COR-L47 (cell line): ENCODE measurements around the gene PPP1R36.
"Not testable (repeated sequence)": the region's sequence is repeated elsewhere in the genome, so short reads cannot be mapped to it uniquely, and the experiment has no call there.

ENCODE experiments used
- DNase-seq: peaks from one replicate; lab custom pipeline; 2025; lab: John Stamatoyannopoulos, UW

Gene PPP1R36

DNA sequence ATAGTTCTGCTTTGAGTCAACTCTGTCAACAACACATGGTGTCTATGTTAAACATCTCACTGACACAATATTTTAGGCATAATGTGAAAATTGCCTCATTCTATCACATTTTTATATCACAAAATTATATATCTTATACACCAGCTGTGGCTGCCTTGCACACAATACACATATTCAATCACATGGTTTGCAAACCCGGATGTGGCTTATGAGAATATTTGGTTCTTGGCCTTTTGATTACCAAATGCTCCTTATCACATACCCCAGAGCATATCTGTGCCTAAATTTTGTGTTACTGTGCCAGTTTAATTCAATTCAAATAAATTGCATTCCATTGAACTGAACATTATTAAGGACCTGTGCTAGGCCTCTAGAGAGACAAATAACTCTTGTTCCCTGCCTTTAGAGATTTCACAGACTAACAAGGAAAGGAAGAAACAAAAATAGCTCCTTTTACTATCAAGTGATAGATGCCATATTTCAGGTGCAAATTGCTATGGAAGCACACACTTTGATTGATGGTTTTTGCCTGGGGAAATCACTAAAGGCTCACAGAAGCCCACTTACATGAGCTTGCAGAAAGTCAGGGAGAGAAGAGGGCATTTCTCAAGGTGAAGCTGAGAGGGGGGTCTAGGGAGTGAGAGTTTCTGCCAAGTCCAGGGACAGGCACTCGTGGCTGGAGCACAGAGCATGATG, 63.4 kb downstream of the PPP1R36 start:
- DNase-seq: no peak

DNA sequence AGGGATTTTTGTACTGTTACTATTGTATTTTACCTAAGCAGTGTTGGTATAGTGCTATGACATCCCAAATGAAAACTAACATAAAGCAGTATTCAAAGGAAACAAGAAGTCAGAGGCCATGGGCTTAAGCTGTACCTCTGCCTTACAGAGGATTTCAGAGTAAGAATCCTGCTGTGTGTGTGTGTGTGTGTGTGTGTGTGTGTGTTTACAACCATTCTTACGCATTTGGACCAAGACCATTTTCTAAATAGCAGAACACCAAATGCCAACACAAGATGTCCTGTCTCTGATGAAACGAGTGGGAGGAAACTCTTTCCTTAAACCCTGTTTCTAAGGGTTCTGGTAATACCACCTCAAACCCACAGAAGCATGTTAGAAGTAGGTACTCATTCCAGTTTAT, 64.4 kb downstream of the PPP1R36 start:
- no peak for DNase-seq

DNA sequence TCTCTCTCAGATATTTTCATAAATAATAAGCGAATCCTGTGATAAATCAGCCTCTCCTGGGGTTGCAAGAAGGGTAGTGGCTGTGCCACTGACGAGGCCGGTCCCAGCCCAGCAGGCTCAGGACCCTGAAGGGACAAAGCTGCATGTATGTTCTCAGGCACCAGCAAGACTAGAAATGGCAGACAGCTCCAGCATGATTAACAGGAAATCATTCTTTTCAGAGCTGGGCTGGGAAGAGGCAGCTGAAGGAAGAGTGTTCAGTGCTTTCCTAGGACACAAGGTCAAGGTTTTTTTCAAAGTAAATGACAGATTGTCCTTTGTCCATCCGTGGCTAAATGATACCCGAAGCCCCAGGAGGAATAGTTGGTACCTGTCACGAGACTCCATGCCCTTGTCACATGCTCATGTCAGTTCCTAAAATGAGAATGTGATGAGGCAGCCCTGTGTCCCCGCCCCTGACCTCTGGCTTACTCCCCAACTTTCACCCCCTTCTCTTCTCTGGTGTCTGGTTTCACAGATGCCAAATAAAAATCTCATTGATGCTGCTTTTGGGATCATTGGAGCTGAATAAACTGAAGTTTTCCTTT, 65.1 kb downstream of the PPP1R36 start:
- DNase-seq: no peak

DNA sequence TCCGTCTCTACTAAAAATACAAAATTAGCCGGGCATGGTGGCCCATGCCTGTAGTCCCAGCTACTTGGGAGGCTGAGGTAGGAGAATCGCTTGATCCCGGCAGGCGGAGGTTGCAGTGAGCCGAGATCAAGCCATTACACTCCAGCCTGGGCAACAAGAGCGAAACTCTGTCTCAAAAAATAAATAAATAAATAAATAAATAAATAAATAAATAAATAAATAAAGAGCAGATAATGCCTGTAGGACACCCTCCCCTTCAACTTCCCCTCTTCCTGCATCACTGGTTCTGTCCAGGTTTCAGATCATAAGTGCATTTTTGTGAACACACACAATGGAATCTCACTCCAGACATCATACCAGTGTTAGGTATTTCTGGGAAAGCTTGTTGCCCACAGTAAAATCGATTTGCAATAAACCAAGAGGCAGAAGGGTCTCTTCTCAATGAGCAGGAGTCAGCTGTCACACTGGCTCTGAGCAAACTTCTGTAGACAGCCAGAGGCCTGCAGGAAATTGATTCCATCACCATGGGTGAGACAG, 68.2 kb downstream of the PPP1R36 start:
- DNase-seq: not testable (repeated sequence)

DNA sequence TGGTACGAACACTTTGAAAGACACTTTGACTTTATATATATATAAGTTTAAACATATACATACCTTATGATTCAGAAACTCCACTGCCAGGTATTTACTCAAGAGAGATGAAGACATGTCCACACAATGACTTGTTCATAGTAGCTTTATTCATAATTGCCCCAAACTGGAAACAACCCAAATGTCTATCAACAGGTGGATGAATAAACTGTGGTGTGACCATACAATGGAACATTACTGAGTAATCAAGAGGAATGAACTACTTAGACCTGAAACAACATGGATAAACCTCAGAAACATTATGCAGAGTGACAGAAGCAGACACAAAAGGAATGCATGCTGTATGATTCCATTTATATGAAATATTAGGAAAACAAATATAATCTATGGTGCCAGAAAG, 71.1 kb downstream of the PPP1R36 start:
- DNase-seq: no peak

DNA sequence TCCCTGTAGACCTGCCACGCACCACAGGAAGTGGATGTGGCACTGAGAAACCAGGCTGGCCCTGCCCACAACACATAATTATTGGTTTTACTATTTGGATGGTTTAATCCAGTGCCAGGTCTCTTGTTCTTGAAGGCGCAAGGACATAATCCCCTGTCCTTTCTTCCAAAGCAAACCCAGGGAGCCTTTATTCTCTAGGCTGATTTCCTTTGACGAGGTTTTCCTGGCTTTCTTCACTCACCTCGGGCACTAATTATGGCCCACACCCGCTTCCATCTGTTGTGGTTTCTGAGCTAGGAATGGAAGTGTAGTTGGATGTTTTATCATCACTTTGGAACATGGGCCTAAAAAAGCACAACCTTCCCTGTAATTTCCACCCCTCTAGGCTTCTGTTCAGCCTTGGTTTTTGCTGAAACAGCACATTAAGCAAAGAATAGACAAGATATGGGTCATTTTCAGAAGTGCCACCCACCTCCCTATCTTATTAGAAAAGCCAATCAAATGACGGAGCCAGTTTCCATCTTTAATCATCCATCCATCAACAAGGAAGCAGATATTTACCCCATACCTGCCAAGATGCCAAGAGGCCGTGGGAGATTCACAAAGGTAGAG, 73.9 kb downstream of the PPP1R36 start:
- peak; percentile 44 for DNase-seq

DNA sequence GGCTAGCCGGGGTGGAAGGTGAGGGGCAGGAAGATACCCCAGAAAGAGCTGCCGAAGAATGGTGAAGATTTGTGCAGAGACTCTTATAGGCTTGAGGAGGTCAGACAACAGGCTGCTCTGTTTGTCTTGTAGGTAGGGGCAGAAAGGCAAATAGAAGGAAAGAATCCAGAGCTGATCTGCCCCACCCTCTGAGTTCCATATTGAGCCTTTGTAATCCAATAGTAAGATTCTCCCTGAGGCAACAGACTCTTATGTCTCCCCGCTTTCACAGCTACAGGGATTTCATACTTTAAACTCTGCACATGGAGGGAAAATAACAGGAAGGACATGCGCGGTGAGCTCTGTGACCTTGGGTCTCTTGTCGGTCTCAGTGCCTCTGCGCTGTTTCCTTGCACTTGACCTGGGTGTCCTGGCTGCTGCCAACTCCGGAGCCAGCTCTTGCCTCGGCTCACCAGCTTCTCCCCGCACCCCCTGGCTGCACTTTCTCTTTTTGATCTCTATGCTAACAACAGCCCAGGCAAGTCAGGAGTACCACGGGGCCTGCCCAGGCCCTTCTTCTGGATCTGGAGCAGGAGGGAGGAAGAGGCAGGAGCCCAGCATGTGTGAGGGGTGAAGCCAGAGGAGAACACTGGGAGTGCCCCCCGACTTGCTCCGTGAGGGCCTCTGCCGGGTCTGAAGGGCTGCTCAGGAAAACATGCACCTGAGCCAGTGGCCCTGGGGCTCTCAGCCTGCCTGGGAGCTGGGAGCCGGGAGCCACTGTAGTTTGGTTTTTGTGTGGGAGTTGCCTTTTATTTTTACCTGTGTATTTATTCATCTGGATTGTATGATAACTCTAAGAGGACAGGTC, 75.8 kb downstream of the PPP1R36 start:
- DNase-seq: no peak

DNA sequence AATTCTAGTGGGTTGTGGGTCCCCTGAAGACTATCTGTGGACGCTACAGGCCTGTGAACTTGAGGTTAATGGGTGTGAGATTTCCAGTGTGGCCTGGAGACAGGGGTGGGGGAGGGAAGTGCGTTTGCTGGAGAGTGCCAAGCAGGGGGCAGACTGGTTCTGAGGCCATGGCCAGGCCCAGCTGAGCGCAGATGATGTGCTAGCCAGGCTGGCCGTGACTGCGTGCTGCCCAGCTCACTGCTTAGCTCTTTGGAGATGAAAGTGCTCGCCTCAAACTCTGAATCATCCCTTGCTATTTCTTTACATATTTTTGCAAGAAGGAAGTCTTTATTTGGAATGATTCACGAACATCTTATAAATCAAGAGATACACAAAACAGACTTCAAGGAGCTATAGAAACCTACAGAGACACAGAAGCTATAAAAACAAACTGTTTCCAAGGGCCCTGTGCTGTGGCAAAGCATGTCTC, 79.2 kb downstream of the PPP1R36 start:
- no peak for DNase-seq

DNA sequence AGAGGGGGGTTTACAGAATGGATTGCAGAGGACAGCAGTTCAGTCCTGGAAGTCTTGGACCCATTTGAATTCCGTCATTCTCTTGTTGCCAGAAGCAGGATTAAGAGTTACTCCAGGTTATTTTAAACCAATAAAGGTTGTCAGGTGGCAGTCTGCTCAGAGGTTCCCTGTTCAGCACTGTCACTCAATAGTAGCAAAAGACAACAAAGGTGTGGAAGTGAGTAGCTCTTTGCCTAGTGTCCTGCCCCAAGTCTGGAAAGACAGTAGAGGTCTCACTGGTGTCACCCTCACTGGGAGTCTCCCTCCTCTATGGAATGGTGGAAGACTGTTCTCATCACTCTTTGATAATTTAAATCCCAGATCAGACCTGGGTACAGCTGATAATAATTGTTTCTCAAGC, 81.0 kb downstream of the PPP1R36 start:
- no peak for DNase-seq

DNA sequence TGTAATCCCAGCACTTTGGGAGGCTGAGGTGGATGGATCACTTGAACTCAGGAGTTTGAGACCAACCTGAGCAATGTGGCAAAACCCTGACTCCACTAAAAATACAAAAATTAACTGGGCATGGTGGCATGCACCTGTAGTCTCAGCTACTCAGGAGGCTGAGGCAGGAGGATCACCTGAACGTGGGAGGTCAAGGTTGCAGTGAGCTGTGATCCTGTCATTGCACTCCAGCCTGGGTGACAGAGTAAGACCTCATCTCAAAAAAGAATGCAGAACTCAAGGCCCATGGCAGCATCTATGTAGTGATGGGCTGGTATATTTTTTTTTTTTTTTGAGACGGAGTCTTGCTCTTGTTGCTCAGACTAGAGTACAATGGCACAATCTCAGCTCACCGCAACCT, 81.5 kb downstream of the PPP1R36 start:
- DNase-seq: not testable (repeated sequence)

DNA sequence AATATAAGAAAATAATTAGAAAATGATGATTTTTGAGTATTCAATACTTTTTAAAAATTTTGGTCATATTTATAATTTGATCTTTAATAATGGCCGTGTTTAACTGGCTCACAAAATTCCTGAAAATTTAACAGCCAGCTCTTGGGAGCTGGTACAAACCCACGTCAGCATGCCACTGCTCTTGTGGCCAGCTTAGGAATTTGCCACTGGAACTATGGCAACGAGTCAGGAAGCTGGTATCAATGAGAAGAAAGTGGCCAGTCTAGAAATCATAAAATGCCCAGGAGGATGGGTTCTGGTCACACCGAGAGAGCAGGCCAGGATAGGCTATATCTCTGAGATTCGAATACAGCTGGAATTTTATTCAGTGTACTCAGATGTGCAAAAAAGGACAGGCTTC, 82.3 kb downstream of the PPP1R36 start:
- DNase-seq: no peak

DNA sequence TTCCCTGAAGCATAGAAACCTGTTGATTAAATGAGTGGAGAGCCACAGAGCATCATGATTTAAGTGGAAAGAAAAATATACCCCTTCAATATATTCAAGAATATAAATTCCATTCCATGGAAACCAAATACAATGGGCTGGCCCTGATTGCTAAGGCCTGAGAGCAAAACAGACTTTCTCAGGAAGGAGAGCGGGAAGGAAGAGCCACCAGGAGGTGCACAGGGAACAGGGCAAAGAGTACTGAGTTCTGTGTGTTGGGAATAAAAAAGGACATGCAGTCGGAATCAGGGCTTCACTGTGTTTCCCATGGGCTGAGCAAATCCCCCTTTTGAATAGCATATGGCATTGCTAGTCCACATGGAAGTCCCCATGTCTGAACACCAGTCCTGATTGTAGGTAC, 84.8 kb downstream of the PPP1R36 start:
- no peak for DNase-seq

DNA sequence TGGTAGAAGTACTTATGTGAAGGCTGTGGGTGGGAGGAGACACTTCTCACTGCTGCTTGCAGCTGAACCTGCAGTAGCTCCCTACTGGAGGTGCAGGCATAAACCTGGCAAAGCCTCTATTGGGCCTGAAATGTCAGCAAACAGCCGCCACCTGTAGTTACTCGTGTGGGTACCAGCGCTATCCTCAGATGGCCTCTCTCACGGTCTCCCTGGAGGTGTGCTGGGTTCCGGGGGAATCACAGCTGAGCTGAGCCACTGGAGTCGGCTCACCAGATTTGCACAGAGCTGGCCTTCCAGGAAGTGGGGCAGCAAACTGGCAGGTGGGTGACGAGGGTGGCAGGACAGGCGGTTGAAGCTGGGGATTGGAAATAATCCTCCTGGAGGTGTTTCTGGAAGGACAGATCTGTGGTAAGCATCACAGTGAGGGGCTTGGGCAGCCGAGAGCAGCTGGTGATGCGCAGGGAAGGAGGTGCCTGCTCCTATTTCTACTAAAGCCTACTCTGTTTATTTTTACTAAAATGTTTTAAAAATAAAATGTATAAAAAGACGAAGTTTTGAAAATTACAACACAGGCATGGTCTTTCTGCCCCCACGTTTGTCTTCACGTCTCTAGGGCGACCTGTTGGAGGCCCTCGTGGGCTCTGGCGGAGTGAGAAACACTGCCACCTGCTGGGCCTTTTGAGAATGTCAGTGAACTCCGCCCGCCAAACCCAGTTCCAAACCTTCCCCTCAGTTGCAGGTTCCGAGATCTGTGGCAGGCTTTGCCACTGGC, 86.6 kb downstream of the PPP1R36 start:
- peak; percentile 19 for DNase-seq

DNA sequence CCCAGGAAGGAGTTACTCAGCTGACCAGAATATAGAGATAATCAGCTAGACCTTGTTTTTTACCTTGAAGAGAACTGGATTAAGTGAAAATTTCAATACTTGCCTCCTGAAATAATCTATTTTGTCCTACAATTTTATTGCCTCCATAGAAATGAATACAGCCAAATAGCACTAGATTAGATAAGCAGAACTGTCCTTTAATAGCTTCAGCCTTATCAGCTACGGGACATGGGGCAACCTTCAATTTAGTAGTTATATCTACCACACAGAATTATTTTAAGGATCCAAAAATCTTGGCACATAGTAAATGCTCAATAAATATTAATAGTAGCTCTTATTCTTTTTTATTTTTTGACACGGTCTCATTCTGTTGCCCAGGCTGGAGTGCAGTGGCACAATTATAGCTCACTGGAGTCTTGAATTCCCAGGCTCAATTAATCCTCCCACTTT, 87.2 kb downstream of the PPP1R36 start:
- no peak for DNase-seq

DNA sequence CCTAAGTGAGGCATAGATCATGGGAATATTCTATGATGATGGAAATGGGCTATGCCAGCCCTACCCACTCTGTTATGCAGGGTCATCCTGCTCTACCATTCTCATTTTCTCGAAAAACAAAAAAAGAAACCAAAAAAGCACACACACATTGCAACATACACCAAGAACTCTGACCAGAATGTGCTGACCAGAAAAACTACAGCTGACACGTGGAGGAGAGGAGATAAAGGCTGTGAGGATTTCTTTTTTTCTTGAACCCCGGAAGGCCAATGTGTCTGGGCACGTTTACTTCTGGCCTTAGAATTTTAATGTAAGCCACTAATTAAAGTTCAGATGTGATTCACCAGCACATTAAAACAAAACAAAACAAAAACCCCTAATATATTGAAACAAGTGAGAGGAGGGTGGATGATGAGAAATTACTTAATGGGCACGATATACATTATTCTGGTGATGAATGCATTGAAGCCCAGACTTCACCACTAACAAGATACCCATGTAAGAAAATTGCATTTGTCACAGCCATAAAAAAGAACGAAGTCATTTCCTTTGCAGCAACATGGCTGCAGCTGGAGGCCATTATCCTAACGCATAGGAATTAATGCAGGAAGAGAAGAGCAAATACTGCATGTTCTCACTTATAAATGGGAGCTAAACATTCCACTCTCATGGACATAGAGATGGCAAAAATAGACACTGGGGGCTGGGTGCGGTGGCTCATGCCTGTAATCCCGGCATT, 88.1 kb downstream of the PPP1R36 start:
- DNase-seq: no peak

DNA sequence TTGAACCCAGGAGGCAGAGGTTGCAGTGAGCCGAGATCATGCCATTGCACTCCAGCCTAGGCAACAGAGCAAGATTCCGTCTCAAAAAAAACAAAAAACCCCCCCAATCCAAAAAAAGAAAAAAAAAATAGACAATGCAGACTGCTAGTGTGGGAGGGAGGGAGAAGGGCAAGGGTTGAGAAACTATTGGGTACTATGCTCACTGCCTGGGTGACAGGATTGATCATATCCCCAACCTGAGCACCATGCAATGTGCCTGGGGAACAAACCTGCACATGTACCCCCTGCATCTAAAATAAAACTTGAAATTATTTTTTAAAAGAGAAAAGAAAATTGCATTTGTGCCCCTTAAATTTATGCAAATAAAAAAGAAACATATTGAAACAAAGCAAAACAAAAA, 88.9 kb downstream of the PPP1R36 start:
- DNase-seq: no peak
